Activated naive CD8-positive, alpha-beta T cell treated with anti-CD3 and anti-CD28 coated beads, Interleukin-2, amount 10 ng/mL, durations not matched to agents 7 days and 5 days (primary cell): ENCODE data around the gene KCNIP4. TPM values are rescaled to one million over a fixed set of nuclear protein-coding genes. Genes with fewer than 3 reads are reported as not detected.
"Not testable (repeated sequence)": the region's sequence is repeated elsewhere in the genome, so short reads cannot be mapped to it uniquely, and the experiment has no call there.

Experiments used
- ATAC-seq: fragments of 150-1000 bp; cut with Tn5 transposase; one replicate; pipeline ENCODE4 v1.10.0; 2021; ENCODE audit warnings: low read depth, moderate library complexity
- POLR2A ChIA-PET: fragments of 350-600 bp; sonication (Branson Sonifier 250); formaldehyde crosslinking; loops from one replicate; lab custom pipeline; 2021; ENCODE audit warnings: antibody characterized with exemption; lab: Charles Lee
- DNase-seq: peaks from one replicate; pipeline ENCODE4 v3.0.0; 2021
- H3K27ac Mint-ChIP-seq: one replicate; pipeline ENCODE4 v1.8.0; 2022; ENCODE audit warnings: mild to moderate bottlenecking, mixed read lengths
- H3K27me3 Mint-ChIP-seq: one replicate; pipeline ENCODE4 v1.8.0; 2022; ENCODE audit warnings: mild to moderate bottlenecking, moderate library complexity, mixed read lengths
- H3K36me3 Mint-ChIP-seq: one replicate; pipeline ENCODE4 v1.8.0; 2021; ENCODE audit warnings: mild to moderate bottlenecking, mixed read lengths
- H3K4me1 Mint-ChIP-seq: one replicate; pipeline ENCODE4 v1.8.0; 2021; ENCODE audit warnings: mixed read lengths
- H3K4me3 Mint-ChIP-seq: one replicate; pipeline ENCODE4 v1.8.0; 2022; ENCODE audit warnings: mild to moderate bottlenecking, moderate library complexity, mixed read lengths
- H3K9me3 Mint-ChIP-seq: one replicate; pipeline ENCODE4 v1.8.0; 2021; ENCODE audit warnings: mixed read lengths
- total RNA-seq, 2 experiments: library from RNA; stranded (reverse); gene quantifications; one replicate each; pipeline ENCODE4 v1.2.3, GENCODE V29; 2021

Gene KCNIP4
- total RNA-seq, 2 experiments from 2014 or later: not detected

DNA sequence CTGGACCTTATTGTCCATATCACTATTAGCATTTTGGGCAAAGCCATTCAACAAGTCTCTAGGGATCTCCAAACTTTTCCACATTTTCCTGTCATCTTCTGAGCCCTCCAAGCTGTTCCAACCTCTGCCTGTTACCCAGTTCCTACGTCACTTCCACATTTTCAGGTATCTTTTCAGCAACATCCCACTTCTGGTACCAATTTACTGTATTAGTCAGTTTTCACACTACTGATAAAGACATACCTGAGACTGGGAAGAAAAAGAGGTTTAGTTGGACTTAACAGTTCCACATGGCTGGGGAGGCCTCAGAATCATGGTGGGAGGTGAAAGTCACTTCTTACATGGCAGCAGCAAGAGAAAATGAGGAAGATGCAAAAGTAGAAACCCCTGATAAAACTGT is 1165.4 kb downstream of the KCNIP4 start:
- H3K9me3 Mint-ChIP-seq: peaks cover 14% of the 10 kb centered on the region
- H3K36me3 Mint-ChIP-seq, ATAC-seq, DNase-seq, H3K4me3 Mint-ChIP-seq, H3K27ac Mint-ChIP-seq, H3K4me1 Mint-ChIP-seq, POLR2A ChIA-PET, H3K27me3 Mint-ChIP-seq: not testable (repeated sequence)

DNA sequence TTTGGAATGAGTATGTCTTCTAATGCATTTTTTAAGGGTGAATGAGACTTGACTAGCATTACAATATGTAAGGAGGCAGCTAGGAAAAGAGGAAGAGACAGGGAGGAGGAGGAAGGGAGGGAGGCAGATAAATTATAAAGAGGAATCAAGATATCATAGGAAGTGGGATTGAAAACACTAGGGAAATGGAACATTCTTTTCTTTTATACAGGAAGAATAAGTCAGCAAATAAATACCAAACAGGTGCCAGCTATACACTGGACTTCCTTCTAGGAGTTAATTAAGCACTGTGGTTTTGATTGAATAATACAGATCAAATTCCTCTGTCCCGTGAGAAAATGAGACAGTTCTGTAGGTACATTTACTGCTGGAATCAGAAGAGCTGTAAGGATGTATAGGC is 1169.7 kb downstream of the KCNIP4 start:
- ATAC-seq: no peak
- Mint-ChIP-seq H3K36me3 (no peaks in the 10 kb centered on the region), H3K4me3 (no peak overlapping the region), H3K27ac (no peak overlapping the region), H3K4me1 (no peaks in the 10 kb centered on the region), H3K9me3 (peaks cover 14% of the 10 kb centered on the region), H3K27me3 (no peaks in the 10 kb centered on the region)
- DNase-seq: no peak
- POLR2A ChIA-PET: no interaction called here

DNA sequence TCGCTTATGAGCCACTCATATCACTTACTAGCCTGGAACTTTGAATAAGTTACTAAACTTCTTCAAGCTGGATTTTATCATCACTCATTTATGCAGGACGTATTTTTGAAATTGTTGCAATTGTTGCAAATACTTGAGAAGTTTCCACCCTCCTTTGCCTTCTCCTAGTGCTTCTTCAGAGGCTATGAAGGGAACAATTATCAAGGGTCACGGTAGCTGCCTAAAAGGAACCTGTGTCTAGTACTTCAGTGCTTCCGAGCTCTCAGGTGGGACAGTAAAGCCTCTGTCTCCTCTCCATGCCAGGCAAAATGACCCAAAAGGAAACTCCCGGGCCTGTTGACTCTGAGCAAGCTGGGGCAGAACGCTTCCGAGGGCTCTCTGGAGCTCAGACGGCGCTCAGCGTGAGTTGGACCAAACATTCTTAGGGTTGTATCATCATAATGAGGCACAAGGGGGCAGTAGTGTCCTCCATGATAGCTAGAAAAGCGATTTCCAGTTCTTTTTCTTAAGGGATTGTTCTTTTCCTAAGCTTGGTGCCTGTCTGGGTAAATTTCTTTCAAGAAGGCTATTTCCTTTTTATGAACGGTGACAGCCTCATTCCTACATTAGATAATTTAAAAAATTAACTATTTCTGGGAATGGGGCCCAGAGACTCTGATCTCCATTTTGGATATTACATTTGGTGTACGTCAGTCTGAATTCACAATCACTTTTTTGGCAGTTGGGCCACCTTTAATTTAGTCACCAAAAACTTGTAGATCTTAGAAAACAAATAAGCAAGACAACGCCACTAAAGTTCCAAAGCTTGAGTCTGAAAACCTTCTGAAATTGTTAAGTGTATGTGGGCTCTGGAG is 1175.2 kb downstream of the KCNIP4 start:
- no peak overlapping the region for H3K4me3 Mint-ChIP-seq
- H3K9me3 Mint-ChIP-seq: no peaks in the 10 kb centered on the region
- POLR2A ChIA-PET: no interaction called here
- no peaks in the 10 kb centered on the region for H3K36me3 Mint-ChIP-seq
- no peaks in the 10 kb centered on the region for H3K27me3 Mint-ChIP-seq
- peak; percentile 26 for DNase-seq
- peak; percentile 36 for ATAC-seq
- no peak overlapping the region for H3K27ac Mint-ChIP-seq
- H3K4me1 Mint-ChIP-seq: peaks cover 2% of the 10 kb centered on the region

DNA sequence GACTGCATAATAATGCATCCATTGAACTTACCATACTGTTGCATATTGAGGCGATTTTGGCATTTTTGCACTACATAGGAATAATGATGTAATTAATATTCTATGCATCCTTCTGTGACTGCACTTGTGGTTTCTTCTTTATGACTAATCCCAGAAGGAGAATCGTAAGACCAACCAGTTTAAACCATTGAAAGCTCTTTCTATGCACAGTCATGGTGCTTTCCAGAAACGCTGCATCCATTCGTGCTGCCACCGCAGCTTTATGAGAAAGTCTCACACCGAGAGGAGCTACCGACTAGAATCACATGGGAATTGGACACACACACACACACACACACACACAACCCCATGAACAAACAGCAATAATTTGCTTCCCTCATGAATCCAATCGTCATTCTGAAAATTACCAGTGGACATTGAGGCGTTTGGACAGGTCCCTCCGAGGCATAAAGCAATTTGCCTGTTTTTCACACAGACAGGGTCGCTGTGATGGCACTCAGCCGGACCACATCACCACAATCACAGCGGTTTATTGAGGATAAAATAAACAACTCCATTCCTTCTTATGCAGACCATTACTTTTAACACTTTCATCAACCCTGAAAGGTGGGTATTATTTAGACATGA is 1184.1 kb downstream of the KCNIP4 start:
- POLR2A ChIA-PET: no interaction called here
- H3K9me3 Mint-ChIP-seq: peaks cover 2% of the 10 kb centered on the region
- no peaks in the 10 kb centered on the region for H3K27me3 Mint-ChIP-seq

DNA sequence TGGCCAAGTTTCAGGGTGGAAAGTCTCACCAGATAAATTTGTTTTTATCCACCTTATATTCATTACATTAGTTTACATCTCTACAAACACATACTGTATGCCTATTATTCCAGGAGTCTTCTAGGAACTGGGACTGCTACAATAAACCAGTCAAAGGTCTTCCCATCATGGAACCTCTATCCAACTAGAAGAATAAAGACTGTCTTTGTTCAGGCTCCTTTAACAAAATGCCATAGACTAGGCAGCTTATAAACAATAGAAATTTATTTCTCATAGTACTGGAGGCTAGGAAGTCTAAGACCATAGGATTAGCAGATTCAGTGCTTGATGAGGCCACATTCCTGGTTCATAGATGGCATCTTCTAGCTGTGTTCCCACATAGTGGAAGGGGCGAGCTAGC is 1186.7 kb downstream of the KCNIP4 start:
- DNase-seq (no peak), ATAC-seq (no peak)
- no peaks in the 10 kb centered on the region for H3K27me3 Mint-ChIP-seq
- POLR2A ChIA-PET: no interaction called here
- no peaks in the 10 kb centered on the region for H3K4me1 Mint-ChIP-seq
- peaks cover 2% of the 10 kb centered on the region for H3K9me3 Mint-ChIP-seq
- no peak overlapping the region for H3K4me3 Mint-ChIP-seq
- H3K36me3 Mint-ChIP-seq: no peaks in the 10 kb centered on the region
- H3K27ac Mint-ChIP-seq: no peak overlapping the region

More for the DNA sequence above, 1184.1 kb downstream of the KCNIP4 start:
- DNase-seq (no peak), ATAC-seq (no peak)
- no peaks in the 10 kb centered on the region for H3K4me1 Mint-ChIP-seq
- H3K27ac Mint-ChIP-seq: no peak overlapping the region
- no peaks in the 10 kb centered on the region for H3K36me3 Mint-ChIP-seq
- H3K4me3 Mint-ChIP-seq: no peak overlapping the region

DNA sequence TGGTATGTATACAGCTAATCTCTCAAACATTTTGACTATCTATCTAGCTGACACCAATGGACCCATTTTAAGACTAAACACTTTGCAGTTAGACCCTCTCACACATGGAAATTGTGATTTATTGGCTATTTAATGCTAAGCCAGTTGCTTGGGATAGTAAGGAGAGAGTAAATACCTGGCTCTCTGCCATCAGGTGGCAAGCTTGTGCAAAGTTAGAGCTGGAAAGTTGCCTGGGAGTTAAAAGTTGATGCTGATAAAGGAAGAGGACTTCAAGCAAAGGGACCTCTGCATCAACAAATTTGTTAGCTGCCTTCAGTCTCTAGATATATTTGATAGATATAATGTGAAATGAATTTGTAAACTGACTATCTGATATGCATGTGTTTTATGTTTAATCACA is 1187.2 kb downstream of the KCNIP4 start:
- ATAC-seq (no peak), DNase-seq (no peak)
- POLR2A ChIA-PET: no interaction called here
- H3K27ac Mint-ChIP-seq: no peak overlapping the region
- no peaks in the 10 kb centered on the region for H3K4me1 Mint-ChIP-seq
- H3K36me3 Mint-ChIP-seq: no peaks in the 10 kb centered on the region
- H3K27me3 Mint-ChIP-seq: no peaks in the 10 kb centered on the region
- H3K4me3 Mint-ChIP-seq: no peak overlapping the region
- H3K9me3 Mint-ChIP-seq: peaks cover 2% of the 10 kb centered on the region

DNA sequence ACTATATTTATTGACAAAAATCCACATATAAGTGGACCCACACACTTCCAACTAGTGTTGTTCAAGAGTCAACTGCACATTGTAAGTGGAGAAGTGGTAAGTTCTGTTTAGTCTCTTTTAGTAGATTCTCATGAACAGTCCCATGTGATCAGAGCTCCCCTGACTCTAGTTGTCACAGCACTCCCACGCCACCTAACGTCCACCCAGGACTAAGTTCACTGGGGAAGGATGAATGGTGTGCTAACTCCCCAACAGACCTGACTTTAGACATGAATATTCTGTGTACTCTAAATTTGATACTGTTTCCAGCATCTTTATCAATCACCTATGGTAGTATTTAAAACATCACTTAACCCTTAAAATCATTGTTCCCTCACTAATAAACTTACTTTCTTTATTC is 1188.5 kb downstream of the KCNIP4 start:
- H3K36me3 Mint-ChIP-seq: no peaks in the 10 kb centered on the region
- no peak overlapping the region for H3K27ac Mint-ChIP-seq
- POLR2A ChIA-PET: no interaction called here
- peaks cover 2% of the 10 kb centered on the region for H3K9me3 Mint-ChIP-seq
- no peak for DNase-seq
- no peaks in the 10 kb centered on the region for H3K27me3 Mint-ChIP-seq
- ATAC-seq: no peak
- H3K4me3 Mint-ChIP-seq: no peak overlapping the region
- no peaks in the 10 kb centered on the region for H3K4me1 Mint-ChIP-seq

DNA sequence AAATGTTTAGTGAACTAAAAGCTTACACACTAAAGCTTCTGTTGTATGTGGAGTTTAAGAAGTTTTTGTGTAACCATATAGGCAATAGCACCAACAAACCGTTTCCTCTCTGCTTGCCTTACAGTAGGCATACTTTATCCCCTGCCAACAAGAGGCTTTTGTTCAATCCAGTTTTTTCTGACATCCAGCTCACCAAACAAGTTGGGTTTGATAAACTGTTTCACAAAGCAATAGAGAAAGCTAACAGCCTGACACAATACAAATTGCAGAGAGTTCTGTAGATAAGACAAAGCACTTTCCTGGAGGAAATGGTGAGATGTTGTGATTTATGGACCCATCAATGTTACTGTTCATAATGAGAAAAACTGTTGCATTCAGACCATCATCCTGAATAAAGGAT is 1194.5 kb downstream of the KCNIP4 start:
- DNase-seq (no peak), ATAC-seq (no peak)
- peaks cover 1% of the 10 kb centered on the region for H3K4me1 Mint-ChIP-seq
- no peaks in the 10 kb centered on the region for H3K9me3 Mint-ChIP-seq
- H3K36me3 Mint-ChIP-seq: peaks cover 6% of the 10 kb centered on the region
- H3K4me3 Mint-ChIP-seq: no peak overlapping the region
- H3K27me3 Mint-ChIP-seq: no peaks in the 10 kb centered on the region
- no peak overlapping the region for H3K27ac Mint-ChIP-seq
- POLR2A ChIA-PET: no interaction called here

DNA sequence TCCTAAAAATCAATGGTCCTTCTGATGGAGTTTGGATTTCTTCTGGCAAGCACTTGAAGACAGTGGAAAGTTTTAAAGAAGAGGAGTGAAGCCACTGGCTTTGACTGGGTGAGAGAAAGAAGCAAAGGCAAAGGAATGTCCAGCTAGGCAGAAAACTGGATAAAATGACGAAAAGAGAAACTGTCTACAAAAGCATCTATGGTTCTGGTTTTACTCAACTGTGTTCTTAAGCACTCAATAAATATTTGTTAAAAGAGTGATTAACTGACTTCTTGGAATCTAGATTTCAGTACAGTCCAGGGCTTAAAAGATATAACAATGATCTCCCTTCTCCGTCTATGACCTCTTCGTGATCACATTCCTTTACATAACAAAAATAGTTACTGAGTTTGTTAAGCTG is 1195.9 kb downstream of the KCNIP4 start:
- no peak overlapping the region for H3K27ac Mint-ChIP-seq
- ATAC-seq: no peak
- H3K36me3 Mint-ChIP-seq: peaks cover 6% of the 10 kb centered on the region
- DNase-seq: no peak
- H3K4me1 Mint-ChIP-seq: peaks cover 1% of the 10 kb centered on the region
- H3K4me3 Mint-ChIP-seq: no peak overlapping the region
- POLR2A ChIA-PET: no interaction called here
- no peaks in the 10 kb centered on the region for H3K9me3 Mint-ChIP-seq
- no peaks in the 10 kb centered on the region for H3K27me3 Mint-ChIP-seq

DNA sequence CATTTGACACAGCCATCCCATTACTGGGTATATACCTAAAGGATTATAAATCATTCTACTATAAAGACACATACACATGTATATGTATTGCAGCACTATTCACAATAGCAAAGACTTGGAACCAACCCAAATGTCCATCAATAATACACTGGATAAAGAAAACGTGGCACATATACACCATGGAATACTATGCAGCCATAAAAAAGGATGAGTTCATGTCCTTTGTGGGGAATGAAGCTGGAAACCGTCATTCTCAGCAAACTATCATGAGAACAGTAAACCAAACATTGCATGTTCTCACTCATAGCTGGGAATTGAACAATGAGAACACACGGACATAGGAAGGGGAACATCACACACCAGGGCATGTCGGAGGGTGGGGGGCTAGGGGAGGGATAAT is 1202.6 kb downstream of the KCNIP4 start:
- H3K27ac Mint-ChIP-seq, DNase-seq, ATAC-seq, H3K27me3 Mint-ChIP-seq, H3K36me3 Mint-ChIP-seq, H3K4me3 Mint-ChIP-seq, POLR2A ChIA-PET, H3K4me1 Mint-ChIP-seq: not testable (repeated sequence)
- H3K9me3 Mint-ChIP-seq: peaks cover 18% of the 10 kb centered on the region

DNA sequence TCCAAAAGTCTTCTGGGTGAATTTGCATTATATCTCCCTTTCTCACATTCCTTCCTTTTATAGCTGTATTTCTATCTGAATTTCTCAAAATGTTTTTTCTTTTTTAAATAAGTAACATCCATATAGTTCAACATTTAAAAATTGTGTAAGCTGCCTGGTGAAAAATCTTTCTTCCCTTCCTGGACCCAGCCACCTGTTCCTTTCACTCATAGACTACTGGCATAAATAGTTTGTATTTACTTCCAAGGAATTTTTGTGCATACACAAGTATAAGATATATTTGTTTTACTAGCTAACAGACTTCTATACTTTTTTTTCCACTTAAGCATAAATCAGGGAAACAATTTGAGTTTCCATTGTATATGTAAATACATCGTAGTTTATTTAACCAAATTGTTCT is 1212.6 kb downstream of the KCNIP4 start:
- H3K27me3 Mint-ChIP-seq: no peaks in the 10 kb centered on the region
- H3K9me3 Mint-ChIP-seq: peaks cover 21% of the 10 kb centered on the region
- POLR2A ChIA-PET: no interaction called here
- no peak overlapping the region for H3K27ac Mint-ChIP-seq
- H3K4me1 Mint-ChIP-seq: no peaks in the 10 kb centered on the region
- peaks cover 25% of the 10 kb centered on the region for H3K36me3 Mint-ChIP-seq
- ATAC-seq: no peak
- no peak overlapping the region for H3K4me3 Mint-ChIP-seq
- no peak for DNase-seq

DNA sequence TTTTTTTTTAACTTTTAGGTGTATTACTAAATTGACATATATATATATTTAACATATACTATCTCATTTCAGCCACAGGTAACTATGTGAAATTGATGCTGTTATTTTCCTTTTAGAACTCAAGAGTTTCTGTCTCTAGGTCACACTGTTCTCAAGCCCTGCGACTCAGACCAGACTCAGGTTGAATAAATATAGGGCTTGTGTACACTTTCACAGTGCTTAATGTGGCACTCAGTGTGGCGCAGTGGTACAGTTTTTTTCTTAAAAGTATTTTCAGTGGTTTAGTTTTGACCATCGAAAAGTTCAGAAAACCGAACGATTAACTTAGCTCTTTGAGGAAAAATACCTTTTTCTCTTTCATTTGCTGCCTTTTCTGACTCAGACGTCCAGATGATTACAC is 1223.7 kb downstream of the KCNIP4 start:
- ATAC-seq (no peak), DNase-seq (no peak)
- Mint-ChIP-seq H3K9me3 (peaks cover 8% of the 10 kb centered on the region), H3K36me3 (peaks cover 41% of the 10 kb centered on the region), H3K27me3 (no peaks in the 10 kb centered on the region), H3K4me3 (no peak overlapping the region), H3K4me1 (no peaks in the 10 kb centered on the region), H3K27ac (no peak overlapping the region)
- POLR2A ChIA-PET: no interaction called here

DNA sequence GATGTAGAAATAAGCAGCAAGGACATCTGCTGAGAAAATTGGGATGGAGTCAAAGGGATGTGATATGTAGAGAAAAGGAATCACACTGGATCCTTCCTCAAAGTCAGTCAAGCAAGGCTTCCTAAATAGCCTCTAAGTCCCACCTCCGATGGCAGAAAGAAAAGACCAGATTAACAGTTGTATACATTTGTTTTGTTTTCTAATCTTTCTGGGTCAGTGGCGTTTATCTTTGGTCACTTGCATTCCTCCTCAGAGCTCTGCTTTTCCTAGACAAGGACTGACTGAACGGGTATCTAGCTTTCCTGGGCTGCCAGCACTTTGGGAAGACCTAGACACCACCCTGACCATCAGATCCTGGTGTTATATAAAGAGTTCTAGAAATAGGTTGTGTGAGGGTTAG is 1225.1 kb downstream of the KCNIP4 start:
- no peaks in the 10 kb centered on the region for H3K4me1 Mint-ChIP-seq
- H3K4me3 Mint-ChIP-seq: no peak overlapping the region
- H3K27me3 Mint-ChIP-seq: no peaks in the 10 kb centered on the region
- H3K27ac Mint-ChIP-seq: no peak overlapping the region
- H3K36me3 Mint-ChIP-seq: peaks cover 51% of the 10 kb centered on the region
- no peak for ATAC-seq
- POLR2A ChIA-PET: no interaction called here
- H3K9me3 Mint-ChIP-seq: peaks cover 10% of the 10 kb centered on the region
- DNase-seq: no peak

DNA sequence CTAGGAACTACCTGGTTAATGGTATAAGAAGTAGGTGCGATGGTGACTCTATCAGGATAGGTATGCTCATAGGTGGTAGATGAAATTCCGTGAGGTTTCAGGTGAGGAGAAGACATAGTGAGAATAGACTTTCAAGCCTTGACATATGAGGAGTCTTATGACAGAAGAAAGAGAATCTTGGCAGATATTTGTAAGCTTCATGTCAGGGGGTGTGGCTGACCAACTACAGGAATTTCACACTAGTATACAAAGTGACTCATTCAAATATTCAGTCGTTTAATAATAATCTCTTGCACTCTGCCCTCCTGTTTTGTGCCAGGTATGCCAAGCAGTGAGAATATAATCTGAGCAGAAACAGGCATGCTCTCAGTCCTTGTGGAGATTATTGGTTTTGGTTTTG is 1225.6 kb downstream of the KCNIP4 start:
- DNase-seq (no peak), ATAC-seq (no peak)
- Mint-ChIP-seq H3K4me3 (no peak overlapping the region), H3K27me3 (no peaks in the 10 kb centered on the region), H3K27ac (no peak overlapping the region), H3K36me3 (peaks cover 55% of the 10 kb centered on the region), H3K4me1 (no peaks in the 10 kb centered on the region), H3K9me3 (peaks cover 10% of the 10 kb centered on the region)
- POLR2A ChIA-PET: no interaction called here
